Coronary artery (tissue), 2 donors: Measurements from ENCODE around the gene TRAPPC12.

Experiments used
- DNase-seq: peaks from one replicate; pipeline ENCODE4 v3.0.0-alpha.2; 2017; ENCODE audit warnings: low spot score
- H3K27ac ChIP-seq, 2 donors: fragments of 200-600 bp; sonication (generic); one replicate each; pipeline ENCODE4 v1.5.1; 2016 to 2019
- H3K4me3 ChIP-seq: fragments of 200-600 bp; sonication (generic); 2 replicates; pipeline ENCODE4 v1.5.1; 2016; ENCODE audit warnings: mild to moderate bottlenecking, moderate library complexity
- CTCF ChIP-seq: fragments of 200-600 bp; sonication (generic); IDR thresholded peaks from one replicate; pipeline ENCODE4 v1.5.1; 2019; ENCODE audit warnings: antibody characterized with exemption

Gene TRAPPC12

DNA sequence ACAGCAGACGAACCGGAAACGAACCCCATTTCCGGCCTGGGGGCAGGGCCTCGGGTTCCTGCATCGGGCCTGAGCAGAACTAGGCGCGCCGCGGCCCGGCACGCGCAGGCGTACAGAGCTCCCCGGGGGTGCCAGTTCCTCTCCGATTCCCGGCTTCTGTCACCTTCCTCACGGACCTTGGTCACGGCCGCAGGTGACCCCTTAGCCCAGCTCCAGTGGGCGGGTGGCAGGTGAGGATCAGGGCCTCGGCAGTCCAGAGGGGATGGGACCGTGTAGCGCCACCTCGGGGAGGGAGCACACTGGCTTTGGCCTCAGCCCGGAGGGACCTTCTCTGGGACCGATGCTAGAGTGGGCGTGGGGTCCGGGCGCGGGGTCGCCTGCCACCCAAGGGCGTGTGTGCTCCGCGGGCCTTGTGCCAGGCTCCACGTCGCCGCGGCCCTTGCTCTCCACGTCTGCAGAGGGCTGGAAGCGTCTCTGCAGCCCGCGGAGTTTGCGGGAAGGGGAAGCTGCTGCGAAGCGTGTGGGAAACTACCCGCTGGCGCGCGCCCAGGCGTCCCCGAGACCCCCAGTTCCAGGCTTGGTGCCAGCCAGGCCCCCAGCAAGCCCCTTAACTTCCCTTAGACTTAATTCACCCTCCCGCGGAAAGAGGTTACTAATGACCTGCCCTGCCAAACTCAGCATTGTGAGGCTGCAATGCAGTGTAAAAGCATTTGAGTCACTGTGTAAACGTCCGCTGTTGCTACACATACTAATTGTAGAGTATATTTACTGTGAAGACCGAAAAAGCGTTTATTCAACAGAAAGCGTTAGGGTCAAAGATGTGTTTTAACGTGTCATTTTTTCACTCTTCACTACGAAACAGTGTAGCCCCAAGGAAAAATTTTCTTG lies at the start of gene TRAPPC12:
TSS of gene TRAPPC12 (plus strand) at position 48 of the 888 bp plus-strand sequence. CDS start 7,930 bp downstream, outside the sequence.
- no peak for TF ChIP-seq CTCF
- H3K4me3 ChIP-seq, result peak within 1 kb of the TSS; percentile 91
- DNase-seq, result peak; percentile 92
- peak within 1 kb of the TSS; percentile 63 to 85 for H3K27ac ChIP-seq

- H3K4me3 ChIP-seq, result no peak overlapping the region
- H3K27ac ChIP-seq, result no peak overlapping the region
- TF ChIP-seq CTCF, result no peak
- no peak for DNase-seq
These were observed 47.4 kb upstream of the TRAPPC12 start for GRCh38 chr2:3332133-3332532.

DNA sequence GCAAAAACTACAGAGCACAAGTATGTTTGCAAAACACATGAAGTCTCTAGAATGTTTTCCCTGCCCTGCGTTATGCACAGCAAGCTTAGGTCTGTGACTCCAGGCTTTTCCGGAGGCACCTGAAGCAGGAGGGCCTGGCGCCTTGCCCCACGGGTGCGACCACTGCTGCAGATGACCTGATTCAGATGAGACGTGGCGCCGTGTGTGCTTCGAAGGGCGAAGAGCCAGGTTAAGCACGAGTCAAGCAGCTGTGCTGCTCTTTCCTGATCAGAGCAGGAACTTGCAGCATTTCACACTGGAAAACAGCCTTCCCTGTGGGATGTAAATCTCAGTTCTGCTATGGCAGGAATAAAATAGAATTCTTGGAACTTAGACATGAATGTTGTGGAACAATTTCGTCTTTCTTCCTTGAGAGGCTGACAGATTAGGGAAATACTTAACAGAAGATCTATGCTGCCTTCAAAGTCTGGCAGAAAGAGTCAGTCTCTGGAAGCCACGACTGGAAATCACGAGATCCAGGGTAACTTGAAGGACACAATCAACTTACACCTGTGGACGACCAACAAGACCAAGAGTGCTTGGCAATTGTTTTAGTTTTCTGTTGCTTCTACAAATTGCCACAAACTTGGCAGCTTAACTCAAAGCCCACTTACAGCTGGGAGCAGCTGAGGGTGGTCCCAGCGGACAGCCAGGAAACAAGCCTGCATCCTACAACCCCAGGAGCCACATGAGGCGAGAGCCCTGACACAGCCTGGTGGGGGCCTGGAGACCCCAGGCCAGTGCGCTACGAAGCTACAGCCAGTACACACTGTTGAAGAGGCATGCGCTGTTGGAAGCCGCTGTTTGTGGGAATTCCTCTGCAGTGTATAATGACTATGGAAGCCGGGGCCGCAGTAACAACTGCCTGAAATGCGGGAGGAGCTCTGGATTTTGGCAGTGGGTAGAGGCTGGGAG lies 44.8 kb upstream of the TRAPPC12 start:
- no peak overlapping the region for H3K27ac ChIP-seq
- TF ChIP-seq CTCF, result no peak
- no peak overlapping the region for H3K4me3 ChIP-seq
- peak; percentile 46 for DNase-seq

DNA sequence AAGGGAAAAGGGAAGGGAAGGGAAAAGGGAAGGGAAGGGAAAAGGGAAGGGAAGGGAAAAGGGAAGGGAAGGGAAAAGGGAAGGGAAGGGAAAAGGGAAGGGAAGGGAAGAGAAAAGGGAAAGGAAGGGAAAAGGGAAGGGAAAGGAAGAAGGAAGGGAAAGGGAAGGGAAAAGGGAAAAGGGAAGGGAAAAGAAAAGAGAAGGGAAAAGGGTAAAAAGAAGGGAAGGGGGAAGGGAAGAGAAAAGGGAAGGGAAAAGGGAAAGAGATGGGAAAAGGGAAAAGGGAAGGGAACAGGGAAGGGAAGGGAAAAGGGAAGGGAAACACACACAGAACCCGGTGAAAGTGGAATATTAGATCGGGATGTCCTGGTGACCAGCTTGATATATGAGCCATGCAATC lies 42.6 kb upstream of the TRAPPC12 start:
- Histone ChIP-seq H3K27ac (no peak overlapping the region), H3K4me3 (no peak overlapping the region)
- no peak for TF ChIP-seq CTCF
- DNase-seq, result no peak

- no peak for TF ChIP-seq CTCF
- Histone ChIP-seq H3K4me3 (no peak overlapping the region), H3K27ac (no peak overlapping the region)
- peak; percentile 33 for DNase-seq
These were observed 41.2 kb upstream of the TRAPPC12 start for GRCh38 chr2:3338340-3338739.

DNA sequence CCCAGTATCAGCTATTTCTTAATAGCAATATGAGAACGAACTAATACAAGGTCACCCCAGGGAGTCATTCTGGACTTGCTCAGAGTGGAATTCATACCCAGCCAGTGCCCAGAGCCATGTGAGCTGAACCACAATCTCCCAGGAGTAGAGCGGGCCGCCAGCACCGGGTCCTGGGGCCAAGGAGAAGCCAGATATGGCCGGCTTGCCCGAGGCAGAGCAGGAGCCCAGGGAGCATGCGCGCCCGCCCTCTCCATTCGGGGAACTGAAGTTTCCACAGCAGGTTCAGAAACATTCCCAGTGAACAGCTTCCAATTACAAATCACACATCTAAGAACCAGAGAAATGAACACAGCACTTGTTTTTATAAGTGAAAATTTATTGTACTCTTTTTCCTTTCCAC lies 39.4 kb upstream of the TRAPPC12 start:
- no peak for TF ChIP-seq CTCF
- DNase-seq, result no peak
- Histone ChIP-seq H3K27ac (no peak overlapping the region), H3K4me3 (no peak overlapping the region)
